ENCODE measurements around the gene CCDC110.

CCDC110 gene

GRCh38 chr4:185456131-185456530 is 15.4 kb downstream of the CCDC110 start:
- Histone ChIP-seq H3K36me3 (ENCODE audit: insufficient read depth) (no peaks in the 10 kb centered on the region), H4K20me1 (ENCODE audit: insufficient read depth) (no peaks in the 10 kb centered on the region), H2AFZ (ENCODE audit: low read depth) (no peak overlapping the region), H3K9ac (no peak overlapping the region), H3K4me1 (ENCODE audit: low read depth, poor library complexity, severe bottlenecking) (peaks cover 20% of the 10 kb centered on the region), H3K27me3 (ENCODE audit: insufficient read depth, low read depth) (no peaks in the 10 kb centered on the region), H3K4me2 (no peak overlapping the region), H3K27ac (no peak overlapping the region), H3K4me3 (IDR thresholded peaks at IDR 0.05; ENCODE audit: insufficient read depth, low read depth, low read length) (no peak overlapping the region), H3K79me2 (ENCODE audit: insufficient read depth, low read depth) (no peaks in the 10 kb centered on the region)
- no peak for TF ChIP-seq CTCF (conservative IDR thresholded peaks at IDR 0.05; ENCODE audit: low read depth, low read length)

- H3K9ac ChIP-seq, result no peak overlapping the region
- TF ChIP-seq CTCF (conservative IDR thresholded peaks at IDR 0.05; ENCODE audit: low read depth, low read length), result no peak
Measured at GRCh38 chr4:185445209-185445608, 26.3 kb downstream of the CCDC110 start.

GRCh38 chr4:185441479-185441878 is 30.1 kb downstream of the CCDC110 start:
- no peak for TF ChIP-seq CTCF (conservative IDR thresholded peaks at IDR 0.05; ENCODE audit: low read depth, low read length)
- no peaks in the 10 kb centered on the region for H3K79me2 ChIP-seq (ENCODE audit: insufficient read depth, low read depth)
- no peak overlapping the region for H2AFZ ChIP-seq (ENCODE audit: low read depth)
- H4K20me1 ChIP-seq (ENCODE audit: insufficient read depth), result no peaks in the 10 kb centered on the region
- no peaks in the 10 kb centered on the region for H3K4me1 ChIP-seq (ENCODE audit: low read depth, poor library complexity, severe bottlenecking)
- no peaks in the 10 kb centered on the region for H3K27me3 ChIP-seq (ENCODE audit: insufficient read depth, low read depth)
- H3K4me3 ChIP-seq (IDR thresholded peaks at IDR 0.05; ENCODE audit: insufficient read depth, low read depth, low read length), result no peak overlapping the region
- no peaks in the 10 kb centered on the region for H3K36me3 ChIP-seq (ENCODE audit: insufficient read depth)
- H3K9ac ChIP-seq, result no peak overlapping the region
- H3K27ac ChIP-seq, result no peak overlapping the region
- no peak overlapping the region for H3K4me2 ChIP-seq

More at GRCh38 chr4:185445209-185445608, 26.3 kb downstream of the CCDC110 start:
- Histone ChIP-seq H3K4me3 (IDR thresholded peaks at IDR 0.05; ENCODE audit: insufficient read depth, low read depth, low read length) (no peak overlapping the region), H3K27ac (no peak overlapping the region), H4K20me1 (ENCODE audit: insufficient read depth) (no peaks in the 10 kb centered on the region), H3K4me1 (ENCODE audit: low read depth, poor library complexity, severe bottlenecking) (no peaks in the 10 kb centered on the region), H3K4me2 (no peak overlapping the region), H3K27me3 (ENCODE audit: insufficient read depth, low read depth) (no peaks in the 10 kb centered on the region), H3K36me3 (ENCODE audit: insufficient read depth) (no peaks in the 10 kb centered on the region), H3K79me2 (ENCODE audit: insufficient read depth, low read depth) (no peaks in the 10 kb centered on the region), H2AFZ (ENCODE audit: low read depth) (no peak overlapping the region)

- H3K79me2 ChIP-seq (ENCODE audit: insufficient read depth, low read depth), result no peaks in the 10 kb centered on the region
- no peak overlapping the region for H3K4me2 ChIP-seq
- no peak overlapping the region for H2AFZ ChIP-seq (ENCODE audit: low read depth)
- H3K27me3 ChIP-seq (ENCODE audit: insufficient read depth, low read depth), result no peaks in the 10 kb centered on the region
- H3K4me3 ChIP-seq (IDR thresholded peaks at IDR 0.05; ENCODE audit: insufficient read depth, low read depth, low read length), result no peak overlapping the region
- H3K27ac ChIP-seq, result no peak overlapping the region
- no peaks in the 10 kb centered on the region for H3K4me1 ChIP-seq (ENCODE audit: low read depth, poor library complexity, severe bottlenecking)
- H3K9ac ChIP-seq, result no peak overlapping the region
- no peak for TF ChIP-seq CTCF (conservative IDR thresholded peaks at IDR 0.05; ENCODE audit: low read depth, low read length)
- no peaks in the 10 kb centered on the region for H4K20me1 ChIP-seq (ENCODE audit: insufficient read depth)
- no peaks in the 10 kb centered on the region for H3K36me3 ChIP-seq (ENCODE audit: insufficient read depth)
Measured at GRCh38 chr4:185437809-185438208, 33.7 kb downstream of the CCDC110 start.
